H1 (cell line): Measurements from ENCODE around the gene CABP1. TPM values are rescaled to one million over a fixed set of nuclear protein-coding genes. Genes with fewer than 3 reads are reported as not detected.

Experiments
- BACH1 ChIP-seq: IDR thresholded peaks from 2 replicates; pipeline ENCODE4 v1.6.1; 2012; ENCODE audit warnings: low read length, improper control_type of control experiment
- MAFK ChIP-seq: IDR thresholded peaks from 2 replicates; pipeline ENCODE4 v1.6.1; 2012; ENCODE audit warnings: low read depth, mild to moderate bottlenecking, improper control_type of control experiment, low read length
- NANOG ChIP-seq: IDR thresholded peaks from 2 replicates; pipeline ENCODE4 v1.6.1; 2011; ENCODE audit warnings: low read length, low read depth, mild to moderate bottlenecking, inconsistent platforms; ENCODE audit not compliant: insufficient read depth, poor library complexity, severe bottlenecking
- RFX5 ChIP-seq: IDR thresholded peaks from 2 replicates; pipeline ENCODE4 v1.6.1; 2011; ENCODE audit warnings: low read depth, low read length, improper control_type of control experiment, borderline replicate concordance
- SP4 ChIP-seq: IDR thresholded peaks from 2 replicates; pipeline ENCODE4 v1.6.1; 2012; ENCODE audit warnings: low read length, inconsistent platforms
- polyA plus RNA-seq, 7 experiments: library from polyadenylated mRNA; depleted of rRNA in 3 of 7; stranded (reverse) in 5 of 7; unstranded in 2 of 7; fragments of >200 nt in 5 of 7; fragments of 200-250 nt in 2 of 7; gene quantifications; 1 replicate in 5 of 7; 2 replicates in 1 of 7; 4 replicates in 1 of 7; pipeline versions ENCODE4 v1.2.1 to v1.2.3, GENCODE V29; 2011 to 2013; ENCODE audit warnings: missing spikeins in 2 of 7, mixed read lengths in 2 of 7
- total RNA-seq: library from RNA; stranded (reverse); fragmentation: NEBNext Ultra II Directional; extraction: Animal tissue kit (Norgen Biotek cat#: 25700); gene quantifications from 2 replicates; pipeline ENCODE4 v1.2.1, GENCODE V29; 2021

CABP1 gene
- total and polyA plus RNA-seq, 2 of the 8 experiments (the other 6 are each of a cell fraction or from before 2014, with no cell fraction given): 3.9 to 7.4 TPM

DNA sequence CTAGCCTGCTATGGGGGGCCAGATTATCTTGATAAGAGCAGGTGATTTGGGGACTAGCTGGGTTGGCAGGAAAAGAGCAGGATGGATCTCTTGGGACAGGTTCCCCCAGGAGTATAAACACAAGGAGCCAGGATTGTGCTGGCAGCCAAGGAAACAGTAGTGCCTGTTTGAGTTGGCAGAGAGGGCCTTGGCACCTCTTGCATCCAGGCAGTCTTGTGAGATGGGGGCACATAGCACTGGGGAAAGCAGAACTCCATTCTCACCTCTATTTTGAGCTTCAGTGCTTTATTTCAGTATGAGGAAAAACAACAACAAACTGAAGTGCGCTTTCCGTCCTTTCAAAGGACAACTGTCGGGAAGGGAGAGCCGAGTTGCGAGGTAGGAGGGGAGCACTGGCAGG lies 60.5 kb downstream of the CABP1 start (continued):
- TF ChIP-seq RFX5 (no peak), MAFK (no peak), NANOG (no peak), SP4 (no peak), BACH1 (no peak)
